Activated CD4-positive, alpha-beta T cell treated with anti-CD3 and anti-CD28 coated beads, Interleukin-2, amount 10 ng/mL, durations not matched to agents 7 days and 5 days (primary cell): Measurements from ENCODE around the gene BAG5. TPM values are rescaled to one million over a fixed set of nuclear protein-coding genes. Genes with fewer than 3 reads are reported as not detected.
A peak's percentile ranks its signal among the peaks of the same experiment; 100 is the strongest.
"Not testable (repeated sequence)": the region's sequence is repeated elsewhere in the genome, so short reads cannot be mapped to it uniquely, and the experiment has no call there.

Experiments
- CTCF ChIA-PET: fragments of 350-600 bp; sonication (Branson Sonifier 250); formaldehyde crosslinking; loops from one replicate; lab custom pipeline; 2021; ENCODE audit warnings: antibody characterized with exemption; lab: Charles Lee
- POLR2A ChIA-PET: fragments of 350-600 bp; sonication (Branson Sonifier 250); formaldehyde crosslinking; loops from one replicate; lab custom pipeline; 2021; ENCODE audit warnings: antibody characterized with exemption; lab: Charles Lee
- DNase-seq: peaks from one replicate; pipeline ENCODE4 v3.0.0-alpha.2; 2020
- H3K27ac Mint-ChIP-seq: one replicate; pipeline ENCODE4 v1.8.0; 2021; ENCODE audit warnings: mild to moderate bottlenecking, moderate library complexity, mixed read lengths
- H3K27me3 Mint-ChIP-seq: one replicate; pipeline ENCODE4 v1.8.0; 2021; ENCODE audit warnings: mixed read lengths
- H3K36me3 Mint-ChIP-seq: one replicate; pipeline ENCODE4 v1.8.0; 2021; ENCODE audit warnings: low read depth, mixed read lengths
- H3K4me1 Mint-ChIP-seq: one replicate; pipeline ENCODE4 v1.8.0; 2021; ENCODE audit warnings: mixed read lengths
- H3K4me3 Mint-ChIP-seq: one replicate; pipeline ENCODE4 v1.8.0; 2021; ENCODE audit warnings: mild to moderate bottlenecking, moderate library complexity, mixed read lengths
- H3K9me3 Mint-ChIP-seq: one replicate; pipeline ENCODE4 v1.8.0; 2021; ENCODE audit warnings: mixed read lengths
- total RNA-seq, 2 experiments: library from RNA; stranded (reverse); gene quantifications; one replicate each; pipeline ENCODE4 v1.2.3, GENCODE V29; 2021

BAG5 gene
- total RNA-seq, 2 experiments from 2014 or later, result 29.8 to 30.5 TPM

GRCh38 chr14:103520269-103520656, 42.2 kb downstream of the BAG5 start:
- DNase-seq, result no peak
- Mint-ChIP-seq H3K36me3 (no peaks in the 10 kb centered on the region), H3K27me3 (peaks cover 22% of the 10 kb centered on the region), H3K27ac (peak overlapping the region; percentile 60), H3K4me1 (peaks cover 13% of the 10 kb centered on the region), H3K9me3 (no peaks in the 10 kb centered on the region), H3K4me3 (peak overlapping the region; percentile 41)
- ChIA-PET CTCF (interaction anchor here (0.5 to 1.4 kb wide), 6 partner anchors 9 to 331 kb away, joined by 3 to 4 read pairs (median 3); partner anchors contain the start of gene TRMT61A), POLR2A (no interaction called here)

GRCh38 chr14:103519837-103520212, 42.6 kb downstream of the BAG5 start:
- Mint-ChIP-seq H3K4me3 (peak overlapping the region; percentile 41), H3K4me1 (peaks cover 13% of the 10 kb centered on the region), H3K27me3 (peaks cover 22% of the 10 kb centered on the region), H3K36me3 (no peaks in the 10 kb centered on the region), H3K9me3 (no peaks in the 10 kb centered on the region), H3K27ac (peak overlapping the region; percentile 60)
- DNase-seq, result no peak
- ChIA-PET POLR2A (interaction anchor here (1.0 kb wide), 1 partner anchor 42 kb away, joined by 4 read pairs; no protein-coding TSS in a partner anchor), CTCF (interaction anchor here (1.2 kb wide), 1 partner anchor 22 kb away, joined by 3 read pairs; no protein-coding TSS in a partner anchor)

- Mint-ChIP-seq H3K36me3 (no peaks in the 10 kb centered on the region), H3K27ac (peak overlapping the region; percentile 78), H3K4me1 (peaks cover 15% of the 10 kb centered on the region), H3K4me3 (no peak overlapping the region), H3K9me3 (no peaks in the 10 kb centered on the region), H3K27me3 (peaks cover 17% of the 10 kb centered on the region)
- ChIA-PET POLR2A (interaction anchor here (1.0 kb wide), 1 partner anchor 42 kb away, joined by 4 read pairs; no protein-coding TSS in a partner anchor), CTCF (interaction anchor here (0.7 to 2.1 kb wide), 14 partner anchors 8 to 538 kb away, joined by 3 to 12 read pairs (median 4); partner anchors contain the start of genes BAG5 and COA8)
- DNase-seq, result no peak
These were observed 43.2 kb downstream of the BAG5 start for GRCh38 chr14:103519043-103519836.

- ChIA-PET CTCF (interaction anchor here (0.6 to 2.1 kb wide), 16 partner anchors 9 to 537 kb away, joined by 3 to 12 read pairs (median 4); partner anchors contain the start of genes BAG5 and COA8), POLR2A (interaction anchor here (1.0 kb wide), 1 partner anchor 43 kb away, joined by 4 read pairs; no protein-coding TSS in a partner anchor)
- Mint-ChIP-seq H3K27ac (no peak overlapping the region), H3K36me3 (no peaks in the 10 kb centered on the region), H3K9me3 (no peaks in the 10 kb centered on the region), H3K4me3 (no peak overlapping the region), H3K27me3 (peaks cover 10% of the 10 kb centered on the region), H3K4me1 (peaks cover 12% of the 10 kb centered on the region)
- DNase-seq, result peak; percentile 64
These were observed 43.9 kb downstream of the BAG5 start for GRCh38 chr14:103518422-103519042.

- ChIA-PET POLR2A (no interaction called here), CTCF (interaction anchor here (0.6 to 2.1 kb wide), 8 partner anchors 10 to 49 kb away, joined by 3 to 12 read pairs (median 4); no protein-coding TSS in a partner anchor)
- peaks cover 11% of the 10 kb centered on the region for H3K4me1 Mint-ChIP-seq
- H3K4me3 Mint-ChIP-seq, result no peak overlapping the region
- H3K9me3 Mint-ChIP-seq, result no peaks in the 10 kb centered on the region
- no peak overlapping the region for H3K27ac Mint-ChIP-seq
- no peak for DNase-seq
- peaks cover 5% of the 10 kb centered on the region for H3K27me3 Mint-ChIP-seq
- H3K36me3 Mint-ChIP-seq, result no peaks in the 10 kb centered on the region
These were observed 44.6 kb downstream of the BAG5 start for GRCh38 chr14:103517721-103518421.

GRCh38 chr14:103517174-103517566, 45.3 kb downstream of the BAG5 start:
- DNase-seq, result no peak

GRCh38 chr14:103516426-103517173, 45.9 kb downstream of the BAG5 start:
- Mint-ChIP-seq H3K27ac (no peak overlapping the region), H3K4me1 (peaks cover 11% of the 10 kb centered on the region), H3K4me3 (no peak overlapping the region), H3K27me3 (peaks cover 2% of the 10 kb centered on the region), H3K36me3 (no peaks in the 10 kb centered on the region), H3K9me3 (no peaks in the 10 kb centered on the region)
- POLR2A ChIA-PET, result no interaction called here
- CTCF ChIA-PET, result no interaction called here
- DNase-seq, result no peak

More at GRCh38 chr14:103517174-103517566, 45.3 kb downstream of the BAG5 start:
- no peak overlapping the region for H3K4me3 Mint-ChIP-seq
- H3K27me3 Mint-ChIP-seq, result peaks cover 4% of the 10 kb centered on the region
- ChIA-PET CTCF (interaction anchor here (1.2 to 2.1 kb wide), 3 partner anchors 10 to 14 kb away, joined by 3 to 12 read pairs (median 3); no protein-coding TSS in a partner anchor), POLR2A (no interaction called here)
- peak overlapping the region; percentile 31 for H3K27ac Mint-ChIP-seq
- H3K4me1 Mint-ChIP-seq, result peaks cover 11% of the 10 kb centered on the region
- no peaks in the 10 kb centered on the region for H3K36me3 Mint-ChIP-seq
- H3K9me3 Mint-ChIP-seq, result no peaks in the 10 kb centered on the region

- CTCF ChIA-PET, result no interaction called here
- POLR2A ChIA-PET, result no interaction called here
- peaks cover 9% of the 10 kb centered on the region for H3K4me1 Mint-ChIP-seq
These were observed 47.6 kb downstream of the BAG5 start for GRCh38 chr14:103514596-103515421.

GRCh38 chr14:103512701-103513611, 49.5 kb downstream of the BAG5 start:
- H3K4me3 Mint-ChIP-seq, result no peak overlapping the region
- peaks cover 3% of the 10 kb centered on the region for H3K36me3 Mint-ChIP-seq
- DNase-seq, result no peak
- peaks cover 2% of the 10 kb centered on the region for H3K4me1 Mint-ChIP-seq
- ChIA-PET CTCF (interaction anchor here (1.8 kb wide), 1 partner anchor 8 kb away, joined by 4 read pairs; no protein-coding TSS in a partner anchor), POLR2A (no interaction called here)
- no peaks in the 10 kb centered on the region for H3K9me3 Mint-ChIP-seq
- H3K27me3 Mint-ChIP-seq, result no peaks in the 10 kb centered on the region
- no peak overlapping the region for H3K27ac Mint-ChIP-seq

More at GRCh38 chr14:103514596-103515421, 47.6 kb downstream of the BAG5 start:
- Mint-ChIP-seq H3K9me3 (no peaks in the 10 kb centered on the region), H3K27ac (no peak overlapping the region), H3K27me3 (no peaks in the 10 kb centered on the region), H3K4me3 (no peak overlapping the region), H3K36me3 (no peaks in the 10 kb centered on the region)
- DNase-seq, result no peak

- H3K4me1 Mint-ChIP-seq, H3K27ac Mint-ChIP-seq, POLR2A ChIA-PET, DNase-seq, H3K9me3 Mint-ChIP-seq, H3K4me3 Mint-ChIP-seq, H3K27me3 Mint-ChIP-seq, H3K36me3 Mint-ChIP-seq: not testable (repeated sequence)
- CTCF ChIA-PET, result interaction anchor here (1.8 kb wide), 1 partner anchor 9 kb away, joined by 4 read pairs; no protein-coding TSS in a partner anchor
These were observed 50.3 kb downstream of the BAG5 start for GRCh38 chr14:103512180-103512579.
